A673 (cell line): Measurements from ENCODE around the gene MLEC.

Experiments
- CTCF ChIP-seq: fragments of 300-800, 200-600 bp; sonication (generic); conservative IDR thresholded peaks from 2 replicates; pipeline ENCODE4 v1.5.1; 2017; ENCODE audit warnings: low read depth, mild to moderate bottlenecking, antibody characterized with exemption, low read length, moderate library complexity, mixed read lengths
- EZH2 ChIP-seq: fragments of 200-600 bp; sonication (generic); IDR thresholded peaks from 2 replicates; pipeline ENCODE4 v1.6.1; 2017; ENCODE audit warnings: borderline replicate concordance, low read depth, mild to moderate bottlenecking, mixed read lengths, antibody characterized with exemption, low read length; ENCODE audit not compliant: poor library complexity, severe bottlenecking

- no peak for TF ChIP-seq EZH2
- TF ChIP-seq CTCF, result no peak
Measured at GRCh38 chr12:120656008-120656407, 30.9 kb upstream of the MLEC start.
